Stomach (tissue), 4 donors: ENCODE results near the gene RERE.

Experiments used
- EP300 ChIP-seq: sonication (generic); formaldehyde crosslinking; IDR thresholded peaks from one replicate; pipeline ENCODE4 v1.6.1; 2017; ENCODE audit warnings: antibody characterized with exemption
- POLR2A ChIP-seq, 4 donors: fragments of 450-650 bp; IDR thresholded peaks; one replicate each; pipeline ENCODE4 v1.6.1; 2016; ENCODE audit warnings: antibody characterized with exemption in 4 of 4, control low read depth in 2 of 4, mild to moderate bottlenecking in 1 of 4, moderate library complexity in 1 of 4
- POLR2AphosphoS5 ChIP-seq, 3 donors: sonication (generic); formaldehyde crosslinking; IDR thresholded peaks; one replicate each; pipeline ENCODE4 v1.6.1; 2016; ENCODE audit warnings: antibody characterized with exemption in 3 of 3
- TF ChIP-seq, protein P1 (sequence below), 7 experiments: fragments of 450-650 bp in 4 of 7; fragments of 200-600 bp in 3 of 7; sonication (generic) in 3 of 7; IDR thresholded peaks; one replicate each; pipeline ENCODE4 v1.5.1; 2016 to 2019; ENCODE audit warnings: antibody characterized with exemption in 7 of 7, control low read depth in 2 of 7, mild to moderate bottlenecking in 1 of 7

DNA sequence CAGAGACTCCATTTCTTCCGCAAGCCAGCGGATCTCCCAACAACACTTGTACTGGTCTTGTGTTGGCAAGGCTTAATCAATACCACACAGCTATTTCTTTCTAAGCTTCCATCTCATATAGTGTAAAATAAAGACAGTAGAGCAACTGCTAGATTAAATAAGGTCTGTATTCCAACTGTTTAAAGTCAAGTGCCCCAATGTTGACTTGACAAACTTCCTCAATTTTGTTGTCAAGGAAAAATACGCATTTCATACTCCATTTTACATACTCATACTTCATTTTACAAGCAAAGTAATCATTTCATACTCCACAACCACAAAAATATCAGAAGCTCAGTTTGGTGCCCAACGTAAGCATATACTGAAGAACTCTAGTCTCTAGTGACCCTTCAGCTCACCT is 143.0 kb downstream of the RERE start:
- TF ChIP-seq POLR2AphosphoS5 (IDR thresholded peaks at IDR 0.05) (no peak), POLR2A (IDR thresholded peaks at IDR 0.05) (no peak), EP300 (no peak)
- TF ChIP-seq, protein P1, sequence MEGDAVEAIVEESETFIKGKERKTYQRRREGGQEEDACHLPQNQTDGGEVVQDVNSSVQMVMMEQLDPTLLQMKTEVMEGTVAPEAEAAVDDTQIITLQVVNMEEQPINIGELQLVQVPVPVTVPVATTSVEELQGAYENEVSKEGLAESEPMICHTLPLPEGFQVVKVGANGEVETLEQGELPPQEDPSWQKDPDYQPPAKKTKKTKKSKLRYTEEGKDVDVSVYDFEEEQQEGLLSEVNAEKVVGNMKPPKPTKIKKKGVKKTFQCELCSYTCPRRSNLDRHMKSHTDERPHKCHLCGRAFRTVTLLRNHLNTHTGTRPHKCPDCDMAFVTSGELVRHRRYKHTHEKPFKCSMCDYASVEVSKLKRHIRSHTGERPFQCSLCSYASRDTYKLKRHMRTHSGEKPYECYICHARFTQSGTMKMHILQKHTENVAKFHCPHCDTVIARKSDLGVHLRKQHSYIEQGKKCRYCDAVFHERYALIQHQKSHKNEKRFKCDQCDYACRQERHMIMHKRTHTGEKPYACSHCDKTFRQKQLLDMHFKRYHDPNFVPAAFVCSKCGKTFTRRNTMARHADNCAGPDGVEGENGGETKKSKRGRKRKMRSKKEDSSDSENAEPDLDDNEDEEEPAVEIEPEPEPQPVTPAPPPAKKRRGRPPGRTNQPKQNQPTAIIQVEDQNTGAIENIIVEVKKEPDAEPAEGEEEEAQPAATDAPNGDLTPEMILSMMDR (IDR thresholded peaks at IDR 0.05) = no peak
